AG04450 (cell line): Measurements from ENCODE around the gene CYSRT1. TPM values are rescaled to one million over a fixed set of nuclear protein-coding genes. Genes with fewer than 3 reads are reported as not detected.

Source experiments
- CTCF ChIA-PET: fragments of 300-600, 350-600 bp; formaldehyde crosslinking; extraction: SDS; loops from one replicate; lab custom pipeline; 2022; ENCODE audit warnings: antibody characterized with exemption, inconsistent platforms; lab: Charles Lee
- POLR2A ChIA-PET: fragments of 350-600 bp; formaldehyde crosslinking; extraction: SDS; loops from one replicate; lab custom pipeline; 2021; ENCODE audit warnings: antibody characterized with exemption, inconsistent platforms; lab: Yijun Ruan, JAX
- DNase-seq: peaks from one replicate; pipeline ENCODE4 v3.0.0-alpha.2; 2011; ENCODE audit warnings: low read depth, low spot score
- H3K27ac ChIP-seq: one replicate; pipeline ENCODE4 v1.5.1; 2012; ENCODE audit warnings: low read depth, low read length, control low read depth
- H3K27me3 ChIP-seq: one replicate; pipeline ENCODE4 v1.6.0; 2012; ENCODE audit warnings: low read length; ENCODE audit not compliant: control insufficient read depth, insufficient read depth
- H3K4me3 ChIP-seq: 2 replicates; pipeline ENCODE4 v1.5.1; 2011; ENCODE audit warnings: mild to moderate bottlenecking, low read depth, low read length, control low read depth
- H3K9me3 ChIP-seq: 2 replicates; pipeline ENCODE4 v1.5.1; 2012; ENCODE audit warnings: low read length; ENCODE audit not compliant: control insufficient read depth, insufficient read depth
- polyA plus RNA-seq: library from polyadenylated mRNA; depleted of rRNA; stranded (reverse); fragments of >200 nt; gene quantifications from 2 replicates; pipeline ENCODE4 v1.2.3, GENCODE V29; 2011
- TF ChIP-seq, protein P1 (sequence below): IDR thresholded peaks from 2 replicates; pipeline ENCODE4 v1.5.1; 2011; ENCODE audit warnings: low read depth, low read length, control low read depth, inconsistent platforms

CYSRT1 gene
- polyA plus RNA-seq, 1 experiment = 0.27 TPM

DNA sequence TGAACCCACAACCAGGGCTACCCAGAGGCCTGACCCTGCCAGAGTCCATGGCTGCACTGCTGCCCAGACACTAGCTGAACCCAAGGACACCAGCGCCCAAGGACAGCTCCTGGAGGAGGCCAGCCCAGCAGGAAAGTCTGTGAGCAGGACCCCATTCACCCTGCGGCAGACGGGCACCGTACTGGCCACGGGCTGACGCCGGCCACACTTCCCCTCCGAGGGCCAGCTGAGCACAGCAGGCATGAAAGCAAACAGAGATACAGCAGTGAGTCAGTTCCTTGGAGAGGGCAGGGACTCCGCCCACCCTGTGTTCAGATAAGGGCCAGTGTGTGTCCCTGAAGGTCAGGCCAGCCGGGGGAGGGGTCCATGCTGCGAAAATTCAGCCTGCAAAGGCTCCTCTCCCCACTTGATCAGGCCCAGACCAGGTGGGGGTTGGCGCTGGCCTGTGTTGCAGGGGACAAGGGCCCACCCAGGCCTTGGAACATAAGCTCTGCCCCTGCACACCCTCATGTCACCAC lies 6.2 kb upstream of the CYSRT1 start:
- no peaks in the 10 kb centered on the region; the same call in 1 of the 2 replicates for H3K9me3 ChIP-seq
- no peaks in the 10 kb centered on the region for H3K27me3 ChIP-seq
- CTCF ChIA-PET = interaction anchor here (0.7 to 1.4 kb wide), 2 partner anchors 18 to 204 kb away, joined by 4 to 7 read pairs; partner anchors contain the start of gene EXD3
- TF ChIP-seq, protein P1, sequence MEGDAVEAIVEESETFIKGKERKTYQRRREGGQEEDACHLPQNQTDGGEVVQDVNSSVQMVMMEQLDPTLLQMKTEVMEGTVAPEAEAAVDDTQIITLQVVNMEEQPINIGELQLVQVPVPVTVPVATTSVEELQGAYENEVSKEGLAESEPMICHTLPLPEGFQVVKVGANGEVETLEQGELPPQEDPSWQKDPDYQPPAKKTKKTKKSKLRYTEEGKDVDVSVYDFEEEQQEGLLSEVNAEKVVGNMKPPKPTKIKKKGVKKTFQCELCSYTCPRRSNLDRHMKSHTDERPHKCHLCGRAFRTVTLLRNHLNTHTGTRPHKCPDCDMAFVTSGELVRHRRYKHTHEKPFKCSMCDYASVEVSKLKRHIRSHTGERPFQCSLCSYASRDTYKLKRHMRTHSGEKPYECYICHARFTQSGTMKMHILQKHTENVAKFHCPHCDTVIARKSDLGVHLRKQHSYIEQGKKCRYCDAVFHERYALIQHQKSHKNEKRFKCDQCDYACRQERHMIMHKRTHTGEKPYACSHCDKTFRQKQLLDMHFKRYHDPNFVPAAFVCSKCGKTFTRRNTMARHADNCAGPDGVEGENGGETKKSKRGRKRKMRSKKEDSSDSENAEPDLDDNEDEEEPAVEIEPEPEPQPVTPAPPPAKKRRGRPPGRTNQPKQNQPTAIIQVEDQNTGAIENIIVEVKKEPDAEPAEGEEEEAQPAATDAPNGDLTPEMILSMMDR = no peak
- DNase-seq = no peak
- POLR2A ChIA-PET = interaction anchor here (0.6 to 1.8 kb wide), 3 partner anchors 22 to 67 kb away, joined by 5 to 10 read pairs (median 5); partner anchors contain the start of genes SSNA1 and TUBB4B
- peak overlapping the region; percentile 11 for H3K27ac ChIP-seq
- no peak overlapping the region for H3K4me3 ChIP-seq

DNA sequence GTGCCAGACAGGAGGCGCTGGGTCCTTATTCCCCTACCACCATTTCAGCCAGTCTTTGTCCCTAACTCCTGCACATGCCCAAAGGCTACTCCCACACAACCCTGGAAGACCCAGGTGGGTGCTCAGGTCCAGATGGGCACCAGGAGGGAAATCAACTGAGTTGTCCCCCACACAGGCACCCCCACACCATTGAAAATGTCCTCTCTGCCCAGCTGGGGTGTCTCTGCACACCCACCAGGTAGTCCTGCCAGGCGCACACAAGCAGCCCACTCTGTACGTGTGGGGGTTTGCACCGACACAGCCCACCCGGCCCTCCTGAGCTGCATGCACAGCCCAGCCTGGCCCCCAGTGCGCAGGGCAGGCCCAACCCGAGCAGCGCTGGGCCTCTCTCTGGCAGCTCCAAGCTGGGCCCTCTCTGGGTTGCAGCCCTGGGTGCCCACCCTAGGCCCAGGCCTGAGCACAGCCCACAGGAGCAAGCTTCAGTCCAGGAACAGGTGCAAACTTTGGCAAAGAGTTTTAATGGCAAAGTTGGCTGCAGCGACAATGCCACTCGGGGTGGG lies 5.1 kb upstream of the CYSRT1 start:
- H3K27me3 ChIP-seq = no peaks in the 10 kb centered on the region
- ChIA-PET CTCF (no interaction called here), POLR2A (interaction anchor here (1.4 to 1.8 kb wide), 2 partner anchors 21 to 31 kb away, joined by 3 to 10 read pairs; partner anchors contain the start of gene TUBB4B)
- H3K4me3 ChIP-seq = no peak overlapping the region
- no peak overlapping the region for H3K27ac ChIP-seq
- H3K9me3 ChIP-seq = no peaks in the 10 kb centered on the region; the same call in 1 of the 2 replicates
- TF ChIP-seq, protein P1 = no peak
- no peak for DNase-seq

- DNase-seq = no peak
- POLR2A ChIA-PET = interaction anchor here (1.0 to 1.4 kb wide), 2 partner anchors 12 to 32 kb away, joined by 3 read pairs; no protein-coding TSS in a partner anchor
- no peaks in the 10 kb centered on the region; the same call in 1 of the 2 replicates for H3K9me3 ChIP-seq
These were observed 4.5 kb upstream of the CYSRT1 start for GRCh38 chr9:137220317-137221094.

GRCh38 chr9:137221095-137221505 lies 3.9 kb upstream of the CYSRT1 start:
- POLR2A ChIA-PET = interaction anchor here (0.7 to 1.4 kb wide), 3 partner anchors 12 to 32 kb away, joined by 3 to 6 read pairs (median 3); partner anchors contain the start of gene TUBB4B

More at GRCh38 chr9:137220317-137221094, 4.5 kb upstream of the CYSRT1 start:
- TF ChIP-seq, protein P1 = no peak
- no peak overlapping the region for H3K27ac ChIP-seq
- no peak overlapping the region for H3K4me3 ChIP-seq
- CTCF ChIA-PET = no interaction called here
- no peaks in the 10 kb centered on the region for H3K27me3 ChIP-seq

More at GRCh38 chr9:137221095-137221505, 3.9 kb upstream of the CYSRT1 start:
- no peak overlapping the region for H3K4me3 ChIP-seq
- H3K27ac ChIP-seq = no peak overlapping the region
- DNase-seq = no peak
- H3K9me3 ChIP-seq = no peaks in the 10 kb centered on the region; the same call in 1 of the 2 replicates
- TF ChIP-seq, protein P1 = no peak
- no peaks in the 10 kb centered on the region for H3K27me3 ChIP-seq
- CTCF ChIA-PET = no interaction called here
